ENCODE measurements around the gene HTRA3. TPM values are rescaled to one million over a fixed set of nuclear protein-coding genes. Genes with fewer than 3 reads are reported as not detected.

HTRA3 gene
- total RNA-seq, 5 donors from 2014 or later (not counting 1 experiment from before 2014, with no cell fraction given) = 0.13 to 0.26 TPM; not detected in 3

GRCh38 chr4:8322794-8323704 is 53.5 kb downstream of the HTRA3 start:
- Histone ChIP-seq H3K36me3 (ENCODE audit: control insufficient read depth in 2 of 2, extremely low read depth in 1 of 2, insufficient read depth in 1 of 2, low read length in 1 of 2) (no peaks in the 10 kb centered on the region), H3K27me3 (replicated peaks in 1 of 2; ENCODE audit: control insufficient read depth in 2 of 2, extremely low read depth in 1 of 2, insufficient read depth in 2 of 2, low read length in 1 of 2) (peaks cover 0 to 11% of the 10 kb centered on the region in 2 experiments), H3K9me3 (no peaks in the 10 kb centered on the region), H3K4me1 (ENCODE audit: control insufficient read depth in 1 of 2, extremely low read depth in 1 of 2, insufficient read depth in 2 of 2, low read length in 2 of 2) (no peaks in the 10 kb centered on the region), H3K27ac (ENCODE audit: low read length) (no peak overlapping the region), H3K4me3 (ENCODE audit: control insufficient read depth in 1 of 2, extremely low read depth in 1 of 2, low read length in 1 of 2) (no peak overlapping the region)
- ATAC-seq (replicated peaks in 1 of 4) (no peak), DNase-seq (peak in 1 of 35 experiments; percentile 3)
- WGBS (ENCODE audit: insufficient coverage) = 88% methylated on average over 3 of the region's 9 CpGs
- Mint-ChIP-seq H3K9me3 (no peaks in the 10 kb centered on the region), H3K4me3 (no peak overlapping the region), H3K27me3 (peaks cover 0 to 4% of the 10 kb centered on the region in 2 donors), H3K27ac (no peak overlapping the region), H3K4me1 (no peaks in the 10 kb centered on the region), H3K36me3 (no peaks in the 10 kb centered on the region)
- ChIA-PET CTCF (no interaction called here), POLR2A (no interaction called here)

DNA sequence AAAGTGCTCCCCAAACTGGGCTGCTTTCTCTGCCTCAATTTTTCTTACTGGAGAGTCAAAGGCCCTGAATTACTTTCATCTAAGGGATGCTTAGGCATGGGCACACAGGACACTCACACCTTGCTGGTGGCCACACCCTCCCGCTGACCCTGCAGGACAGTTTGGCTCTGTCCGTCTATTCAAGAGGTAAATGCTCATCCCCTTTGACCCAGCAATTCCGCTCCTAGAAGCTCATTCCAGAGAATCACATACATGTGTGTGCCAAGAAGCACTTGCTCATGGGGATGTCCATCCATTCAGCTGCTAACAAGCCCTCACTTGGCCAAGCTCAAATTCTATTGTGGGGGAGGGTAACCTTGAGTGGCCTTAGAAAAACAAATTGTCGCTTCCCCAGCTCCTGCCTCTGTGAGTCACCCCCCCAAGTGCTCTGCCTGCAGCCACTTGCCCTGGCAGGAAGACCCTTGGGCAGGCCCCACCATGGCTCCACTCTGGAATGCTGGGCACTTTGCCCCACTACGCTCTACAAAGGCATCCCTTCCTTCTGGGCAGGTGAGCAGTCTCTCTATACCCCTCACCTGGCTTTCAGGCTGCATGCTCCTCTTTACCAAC is 54.5 kb downstream of the HTRA3 start:
- ChIA-PET CTCF (no interaction called here), POLR2A (no interaction called here)
- no peaks in the 10 kb centered on the region for H3K9me3 ChIP-seq
- ATAC-seq (replicated peaks in 1 of 4) = no peak
- peaks cover 0 to 11% of the 10 kb centered on the region in 2 experiments for H3K27me3 ChIP-seq (replicated peaks in 1 of 2; ENCODE audit: control insufficient read depth in 2 of 2, extremely low read depth in 1 of 2, insufficient read depth in 2 of 2, low read length in 1 of 2)
- Mint-ChIP-seq H3K4me3 (no peak overlapping the region), H3K27ac (no peak overlapping the region), H3K36me3 (no peaks in the 10 kb centered on the region), H3K27me3 (peaks cover 0 to 4% of the 10 kb centered on the region in 2 donors), H3K4me1 (no peaks in the 10 kb centered on the region), H3K9me3 (no peaks in the 10 kb centered on the region)
- WGBS (ENCODE audit: insufficient coverage) = 85% methylated on average over 4 of the region's 5 CpGs
- no peaks in the 10 kb centered on the region for H3K36me3 ChIP-seq (ENCODE audit: control insufficient read depth in 2 of 2, extremely low read depth in 1 of 2, insufficient read depth in 1 of 2, low read length in 1 of 2)
- peak in 1 of 35 experiments; percentile 7 for DNase-seq
- no peak overlapping the region for H3K27ac ChIP-seq (ENCODE audit: low read length)
- H3K4me3 ChIP-seq (ENCODE audit: control insufficient read depth in 1 of 2, extremely low read depth in 1 of 2, low read length in 1 of 2) = no peak overlapping the region
- H3K4me1 ChIP-seq (ENCODE audit: control insufficient read depth in 1 of 2, extremely low read depth in 1 of 2, insufficient read depth in 2 of 2, low read length in 2 of 2) = no peaks in the 10 kb centered on the region

GRCh38 chr4:8324640-8325239 is 55.2 kb downstream of the HTRA3 start:
- Histone ChIP-seq H3K27me3 (replicated peaks in 1 of 2; ENCODE audit: control insufficient read depth in 2 of 2, extremely low read depth in 1 of 2, insufficient read depth in 2 of 2, low read length in 1 of 2) (peaks cover 0 to 11% of the 10 kb centered on the region in 2 experiments), H3K36me3 (ENCODE audit: control insufficient read depth in 2 of 2, extremely low read depth in 1 of 2, insufficient read depth in 1 of 2, low read length in 1 of 2) (no peaks in the 10 kb centered on the region), H3K4me1 (ENCODE audit: control insufficient read depth in 1 of 2, extremely low read depth in 1 of 2, insufficient read depth in 2 of 2, low read length in 2 of 2) (no peaks in the 10 kb centered on the region), H3K27ac (ENCODE audit: low read length) (no peak overlapping the region), H3K9me3 (no peaks in the 10 kb centered on the region), H3K4me3 (ENCODE audit: control insufficient read depth in 1 of 2, extremely low read depth in 1 of 2, low read length in 1 of 2) (no peak overlapping the region)
- WGBS (ENCODE audit: insufficient coverage) = 67% methylated on average over 6 of the region's 6 CpGs
- ChIA-PET CTCF (no interaction called here), POLR2A (no interaction called here)
- Mint-ChIP-seq H3K36me3 (no peaks in the 10 kb centered on the region), H3K27ac (no peak overlapping the region), H3K4me3 (no peak overlapping the region), H3K27me3 (peaks cover 0 to 4% of the 10 kb centered on the region in 2 donors), H3K4me1 (no peaks in the 10 kb centered on the region), H3K9me3 (no peaks in the 10 kb centered on the region)
- ATAC-seq (replicated peaks in 1 of 4) (no peak), DNase-seq (no peak)

GRCh38 chr4:8325291-8325973 is 55.9 kb downstream of the HTRA3 start:
- Mint-ChIP-seq H3K27me3 (peaks cover 0 to 4% of the 10 kb centered on the region in 2 donors), H3K4me1 (no peaks in the 10 kb centered on the region), H3K4me3 (no peak overlapping the region), H3K27ac (no peak overlapping the region), H3K36me3 (no peaks in the 10 kb centered on the region), H3K9me3 (no peaks in the 10 kb centered on the region)
- 80% methylated on average over 6 of the region's 8 CpGs for WGBS (ENCODE audit: insufficient coverage)
- Histone ChIP-seq H3K27ac (ENCODE audit: low read length) (no peak overlapping the region), H3K27me3 (replicated peaks in 1 of 2; ENCODE audit: control insufficient read depth in 2 of 2, extremely low read depth in 1 of 2, insufficient read depth in 2 of 2, low read length in 1 of 2) (peaks cover 0 to 6% of the 10 kb centered on the region in 2 experiments), H3K36me3 (ENCODE audit: control insufficient read depth in 2 of 2, extremely low read depth in 1 of 2, insufficient read depth in 1 of 2, low read length in 1 of 2) (no peaks in the 10 kb centered on the region), H3K4me1 (ENCODE audit: control insufficient read depth in 1 of 2, extremely low read depth in 1 of 2, insufficient read depth in 2 of 2, low read length in 2 of 2) (no peaks in the 10 kb centered on the region), H3K4me3 (ENCODE audit: control insufficient read depth in 1 of 2, extremely low read depth in 1 of 2, low read length in 1 of 2) (no peak overlapping the region), H3K9me3 (no peaks in the 10 kb centered on the region)
- ChIA-PET CTCF (no interaction called here), POLR2A (no interaction called here)
- DNase-seq = peak in 1 of 35 experiments; percentile 21
- no peak for ATAC-seq (replicated peaks in 1 of 4)

- H3K4me3 Mint-ChIP-seq = no peak overlapping the region
- Histone ChIP-seq H3K27me3 (replicated peaks in 1 of 2; ENCODE audit: control insufficient read depth in 2 of 2, extremely low read depth in 1 of 2, insufficient read depth in 2 of 2, low read length in 1 of 2) (peaks cover 0 to 8% of the 10 kb centered on the region in 2 experiments), H3K4me1 (ENCODE audit: control insufficient read depth in 1 of 2, extremely low read depth in 1 of 2, insufficient read depth in 2 of 2, low read length in 2 of 2) (no peaks in the 10 kb centered on the region), H3K27ac (ENCODE audit: low read length) (no peak overlapping the region), H3K4me3 (ENCODE audit: control insufficient read depth in 1 of 2, extremely low read depth in 1 of 2, low read length in 1 of 2) (no peak overlapping the region), H3K9me3 (no peaks in the 10 kb centered on the region), H3K36me3 (ENCODE audit: control insufficient read depth in 2 of 2, extremely low read depth in 1 of 2, insufficient read depth in 1 of 2, low read length in 1 of 2) (no peaks in the 10 kb centered on the region)
- no peak for ATAC-seq (replicated peaks in 1 of 4)
- ChIA-PET POLR2A (no interaction called here), CTCF (no interaction called here)
- H3K27me3 Mint-ChIP-seq = peaks cover 0 to 4% of the 10 kb centered on the region in 2 donors
- H3K4me1 Mint-ChIP-seq = no peaks in the 10 kb centered on the region
- no peak for DNase-seq
- no peaks in the 10 kb centered on the region for H3K36me3 Mint-ChIP-seq
- no peaks in the 10 kb centered on the region for H3K9me3 Mint-ChIP-seq
- no peak overlapping the region for H3K27ac Mint-ChIP-seq
Observed at GRCh38 chr4:8326206-8326605, 56.7 kb downstream of the HTRA3 start.

DNA sequence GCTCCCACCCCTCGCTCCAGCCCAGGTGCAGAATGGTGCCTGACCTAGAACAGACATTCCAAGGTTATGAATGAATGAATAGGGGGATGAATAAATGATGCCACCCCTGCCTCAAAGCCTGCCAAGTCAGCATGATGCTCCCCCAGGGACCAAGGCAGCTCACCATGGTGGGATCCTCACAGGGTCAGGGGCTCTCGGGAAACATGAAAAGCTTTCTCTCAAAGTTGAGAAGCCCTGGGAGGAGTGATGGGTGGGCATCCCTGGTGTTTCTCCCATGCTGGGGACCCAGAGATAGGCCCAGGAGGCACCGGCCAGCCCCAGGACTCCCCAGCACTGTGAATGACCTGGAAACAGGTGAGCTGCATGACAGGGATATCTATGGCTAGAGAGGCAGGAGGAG is 58.9 kb downstream of the HTRA3 start:
- H3K36me3 ChIP-seq (ENCODE audit: control insufficient read depth in 2 of 2, extremely low read depth in 1 of 2, insufficient read depth in 1 of 2, low read length in 1 of 2) = no peaks in the 10 kb centered on the region
- POLR2A ChIA-PET = no interaction called here
- no peaks in the 10 kb centered on the region for H3K4me1 ChIP-seq (ENCODE audit: control insufficient read depth in 1 of 2, extremely low read depth in 1 of 2, insufficient read depth in 2 of 2, low read length in 2 of 2)
- WGBS (ENCODE audit: insufficient coverage) = 60% methylated on average over 2 of the region's 3 CpGs
- DNase-seq (no peak), ATAC-seq (replicated peaks in 1 of 4) (no peak)
- no peak overlapping the region for H3K27ac ChIP-seq (ENCODE audit: low read length)
- Mint-ChIP-seq H3K9me3 (peaks cover 0 to 7% (median 6%) of the 10 kb centered on the region in 3 donors), H3K4me1 (no peaks in the 10 kb centered on the region), H3K27me3 (peaks cover 4% of the 10 kb centered on the region in 2 donors), H3K27ac (no peak overlapping the region), H3K4me3 (no peak overlapping the region), H3K36me3 (no peaks in the 10 kb centered on the region)
- no peaks in the 10 kb centered on the region for H3K9me3 ChIP-seq
- no peak overlapping the region for H3K4me3 ChIP-seq (ENCODE audit: control insufficient read depth in 1 of 2, extremely low read depth in 1 of 2, low read length in 1 of 2)
- CTCF ChIA-PET = no interaction called here
- H3K27me3 ChIP-seq (replicated peaks in 1 of 2; ENCODE audit: control insufficient read depth in 2 of 2, extremely low read depth in 1 of 2, insufficient read depth in 2 of 2, low read length in 1 of 2) = peaks cover 0 to 21% of the 10 kb centered on the region in 2 experiments

All from T-cell (primary cell).